Thyroid gland (tissue), 4 donors: ENCODE results near the gene TSHZ1. TPM values are rescaled to one million over a fixed set of nuclear protein-coding genes. Genes with fewer than 3 reads are reported as not detected.

Experiments
- DNase-seq, 2 donors: peaks; one replicate each; pipeline ENCODE4 v3.0.0-alpha.2; 2019
- H3K27ac ChIP-seq, 3 donors: fragments of 200-600 bp; sonication (generic); 1 replicate in 2 of 3; 2 replicates in 1 of 3; pipeline ENCODE4 v1.5.1; 2016 to 2019; ENCODE audit warnings: mild to moderate bottlenecking in 1 of 3, moderate library complexity in 1 of 3
- H3K27me3 ChIP-seq: fragments of 200-600 bp; sonication (generic); one replicate; pipeline ENCODE4 v1.5.1; 2019
- H3K36me3 ChIP-seq, 2 donors: fragments of 200-600 bp; sonication (generic); one replicate each; pipeline ENCODE4 v1.5.1; 2016 to 2019
- H3K4me1 ChIP-seq, 2 donors: fragments of 200-600 bp; sonication (generic); one replicate each; pipeline ENCODE4 v1.5.1; 2017 to 2019
- H3K4me3 ChIP-seq, 3 donors: fragments of 200-600 bp; sonication (generic); replicated peaks in 1 of 3; 1 replicate in 2 of 3; 2 replicates in 1 of 3; pipeline ENCODE4 v1.5.1; 2016; ENCODE audit warnings: mild to moderate bottlenecking in 1 of 3
- H3K9me3 ChIP-seq: fragments of 200-600 bp; sonication (generic); one replicate; pipeline ENCODE4 v1.5.1; 2017
- POLR2A ChIP-seq, 2 donors: fragments of 450-650 bp; IDR thresholded peaks; one replicate each; pipeline ENCODE4 v1.6.1; 2017; ENCODE audit warnings: antibody characterized with exemption in 2 of 2, mild to moderate bottlenecking in 2 of 2, moderate library complexity in 1 of 2
- whole genome bisulfite sequencing, 2 donors: methylation state at CpG; one replicate each; pipeline ENCODE4 v1.1.5; 2017; 5-methylcytosine and 5-hydroxymethylcytosine counted together
- intact Hi-C: fragments of 100-400 bp; cut with DNase I; formaldehyde crosslinking; loops from one replicate; pipeline ENCODE4 v1.15.1; 2023
- total RNA-seq, 4 donors: library from RNA; depleted of rRNA; stranded (reverse); fragments of >200 nt; gene quantifications; one replicate each; pipeline ENCODE4 v1.2.3, GENCODE V29; 2016
- TF ChIP-seq, protein P1 (sequence below), 6 experiments: fragments of 200-600 bp in 3 of 6; fragments of 450-650 bp in 3 of 6; sonication (generic) in 3 of 6; IDR thresholded peaks; one replicate each; pipeline ENCODE4 v1.5.1; 2016 to 2019; ENCODE audit warnings: antibody characterized with exemption in 6 of 6, mild to moderate bottlenecking in 2 of 6, inconsistent platforms in 1 of 6, moderate library complexity in 1 of 6

TSHZ1 gene
- total RNA-seq, 4 donors from 2014 or later = 17.9 to 22.2 (median 19.0) TPM

DNA sequence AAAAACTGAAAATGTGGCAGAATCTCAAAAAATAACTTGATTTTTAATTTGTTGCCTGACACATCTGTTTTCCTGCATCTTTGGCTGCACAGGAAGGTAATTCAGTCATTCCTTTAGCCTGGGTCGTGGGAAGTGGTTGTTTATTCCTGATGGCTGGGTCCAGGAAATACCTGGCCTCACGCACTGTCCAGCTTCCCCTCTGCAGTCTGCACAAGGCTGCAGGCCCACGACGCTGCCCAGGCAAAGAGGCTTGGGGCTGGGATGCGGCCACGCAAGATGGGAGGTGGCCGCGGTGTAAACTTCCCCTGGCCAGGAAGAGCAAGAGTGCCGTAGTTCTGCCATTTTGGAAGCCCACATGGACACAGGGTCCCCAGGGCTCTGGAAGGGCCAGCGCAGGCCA lies 28.2 kb downstream of the TSHZ1 start:
- Histone ChIP-seq H3K4me1 (peaks cover 0 to 6% of the 10 kb centered on the region in 2 donors), H3K27ac (no peak overlapping the region), H3K36me3 (no peaks in the 10 kb centered on the region), H3K27me3 (no peaks in the 10 kb centered on the region), H3K9me3 (no peaks in the 10 kb centered on the region), H3K4me3 (no peak overlapping the region)
- no peak for TF ChIP-seq POLR2A (IDR thresholded peaks at IDR 0.05)
- TF ChIP-seq, protein P1, sequence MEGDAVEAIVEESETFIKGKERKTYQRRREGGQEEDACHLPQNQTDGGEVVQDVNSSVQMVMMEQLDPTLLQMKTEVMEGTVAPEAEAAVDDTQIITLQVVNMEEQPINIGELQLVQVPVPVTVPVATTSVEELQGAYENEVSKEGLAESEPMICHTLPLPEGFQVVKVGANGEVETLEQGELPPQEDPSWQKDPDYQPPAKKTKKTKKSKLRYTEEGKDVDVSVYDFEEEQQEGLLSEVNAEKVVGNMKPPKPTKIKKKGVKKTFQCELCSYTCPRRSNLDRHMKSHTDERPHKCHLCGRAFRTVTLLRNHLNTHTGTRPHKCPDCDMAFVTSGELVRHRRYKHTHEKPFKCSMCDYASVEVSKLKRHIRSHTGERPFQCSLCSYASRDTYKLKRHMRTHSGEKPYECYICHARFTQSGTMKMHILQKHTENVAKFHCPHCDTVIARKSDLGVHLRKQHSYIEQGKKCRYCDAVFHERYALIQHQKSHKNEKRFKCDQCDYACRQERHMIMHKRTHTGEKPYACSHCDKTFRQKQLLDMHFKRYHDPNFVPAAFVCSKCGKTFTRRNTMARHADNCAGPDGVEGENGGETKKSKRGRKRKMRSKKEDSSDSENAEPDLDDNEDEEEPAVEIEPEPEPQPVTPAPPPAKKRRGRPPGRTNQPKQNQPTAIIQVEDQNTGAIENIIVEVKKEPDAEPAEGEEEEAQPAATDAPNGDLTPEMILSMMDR (IDR thresholded peaks at IDR 0.05) = no peak
- no peak for DNase-seq
- intact Hi-C loops = no loop called here
- WGBS, 2 donors = 87% methylated on average over 10 of the region's 10 CpGs

- intact Hi-C loops = no loop called here
- Histone ChIP-seq H3K27me3 (no peaks in the 10 kb centered on the region), H3K4me3 (no peak overlapping the region), H3K4me1 (peaks cover 0 to 6% of the 10 kb centered on the region in 2 donors), H3K9me3 (no peaks in the 10 kb centered on the region), H3K27ac (no peak overlapping the region), H3K36me3 (no peaks in the 10 kb centered on the region)
- 94 to 96% methylated on average over 10 of the region's 10 CpGs for WGBS, 2 donors
- no peak for TF ChIP-seq POLR2A (IDR thresholded peaks at IDR 0.05)
- TF ChIP-seq, protein P1 (IDR thresholded peaks at IDR 0.05) = no peak
- DNase-seq = no peak
Measured at GRCh38 chr18:75240433-75240832, 29.8 kb downstream of the TSHZ1 start.

- Histone ChIP-seq H3K4me3 (no peak overlapping the region), H3K27me3 (no peaks in the 10 kb centered on the region), H3K36me3 (no peaks in the 10 kb centered on the region), H3K27ac (no peak overlapping the region), H3K9me3 (no peaks in the 10 kb centered on the region), H3K4me1 (peaks cover 2 to 10% of the 10 kb centered on the region in 2 donors)
- TF ChIP-seq, protein P1 (IDR thresholded peaks at IDR 0.05) = no peak
- no peak for TF ChIP-seq POLR2A (IDR thresholded peaks at IDR 0.05)
- DNase-seq = no peak
- 100% methylated on average over 1 of the region's 1 CpG for WGBS, 2 donors
- intact Hi-C loops = no loop called here
Measured at GRCh38 chr18:75241705-75242104, 31.1 kb downstream of the TSHZ1 start.

GRCh38 chr18:75244351-75245313 lies 34.0 kb downstream of the TSHZ1 start:
- peak in 1 of 2 donors; percentile 35 for DNase-seq
- TF ChIP-seq, protein P1 (IDR thresholded peaks at IDR 0.05) = peak in 2 of 6 experiments; percentile 23 to 26
- no peak for TF ChIP-seq POLR2A (IDR thresholded peaks at IDR 0.05)
- WGBS, 2 donors = 87 to 90% methylated on average over 18 to 19 of the region's 19 CpGs
- no peak overlapping the region for H3K4me3 ChIP-seq
- no peaks in the 10 kb centered on the region for H3K9me3 ChIP-seq
- intact Hi-C loops = no loop called here
- peaks cover 7 to 13% of the 10 kb centered on the region in 2 donors for H3K4me1 ChIP-seq
- H3K27me3 ChIP-seq = no peaks in the 10 kb centered on the region
- H3K36me3 ChIP-seq = no peaks in the 10 kb centered on the region
- no peak overlapping the region for H3K27ac ChIP-seq
